Choroid plexus epithelial cell (primary cell): ENCODE results near the gene PLA2G5.

Experiments
- DNase-seq: peaks from one replicate; pipeline ENCODE4 v3.0.0-alpha.2; 2010; ENCODE audit warnings: low read depth
- H3K4me3 ChIP-seq: 2 replicates; pipeline ENCODE4 v1.5.1; 2011; ENCODE audit warnings: low read depth, mild to moderate bottlenecking, control low read depth, low read length, moderate library complexity
- CTCF ChIP-seq: conservative IDR thresholded peaks from 2 replicates; pipeline ENCODE4 v1.5.1; 2011; ENCODE audit warnings: low read depth, mild to moderate bottlenecking, control low read depth, inconsistent platforms, low read length, moderate library complexity

The PLA2G5 gene

GRCh38 chr1:20096840-20097447, 26.9 kb downstream of the PLA2G5 start:
- no peak overlapping the region for H3K4me3 ChIP-seq
- DNase-seq, result no peak
- no peak for TF ChIP-seq CTCF

GRCh38 chr1:20099533-20099932, 29.5 kb downstream of the PLA2G5 start:
- DNase-seq, result no peak
- TF ChIP-seq CTCF, result no peak
- H3K4me3 ChIP-seq, result no peak overlapping the region

- peak; percentile 70 for DNase-seq
- peak; percentile 84 for TF ChIP-seq CTCF
- H3K4me3 ChIP-seq, result no peak overlapping the region
Observed at GRCh38 chr1:20100632-20101355, 30.8 kb downstream of the PLA2G5 start.

- no peak for TF ChIP-seq CTCF
- DNase-seq, result peak; percentile 61
- no peak overlapping the region for H3K4me3 ChIP-seq
Observed at GRCh38 chr1:20102875-20103274, 32.9 kb downstream of the PLA2G5 start.

GRCh38 chr1:20105856-20106255, 35.9 kb downstream of the PLA2G5 start:
- TF ChIP-seq CTCF, result no peak
- DNase-seq, result no peak

GRCh38 chr1:20107351-20107750, 37.4 kb downstream of the PLA2G5 start:
- no peak for DNase-seq
- TF ChIP-seq CTCF, result no peak
- no peak overlapping the region for H3K4me3 ChIP-seq

More at GRCh38 chr1:20105856-20106255, 35.9 kb downstream of the PLA2G5 start:
- H3K4me3 ChIP-seq, result no peak overlapping the region

- no peak for DNase-seq
- no peak for TF ChIP-seq CTCF
- H3K4me3 ChIP-seq, result no peak overlapping the region
Observed at GRCh38 chr1:20107796-20108195, 37.8 kb downstream of the PLA2G5 start.
